ENCODE data around the gene RPS19BP1. TPM values are rescaled to one million over a fixed set of nuclear protein-coding genes. Genes with fewer than 3 reads are reported as not detected.

The RPS19BP1 gene
- total RNA-seq, result 77.7 and 80.4 TPM in 2 replicates

GRCh38 chr22:39532215-39533073 is at the start of gene RPS19BP1:
TSS of gene RPS19BP1 (minus strand) at chr22:39532748. CDS start at chr22:39532738, 10 bp downstream.

GRCh38 chr22:39570665-39571064 is 38.1 kb upstream of the RPS19BP1 start, which contains the start of gene CACNA1I:
TSS of gene CACNA1I (plus strand) at chr22:39570753. CDS start at chr22:39570753, 0 bp downstream.

GRCh38 chr22:39520226-39521105 is 12.1 kb downstream of the RPS19BP1 start, which contains the start of gene ATF4:
TSS of gene ATF4 (plus strand) at chr22:39520562. CDS start at chr22:39521446, 884 bp downstream.

GRCh38 chr22:39502109-39502788 is 30.3 kb downstream of the RPS19BP1 start, which contains the start of gene MIEF1:
TSS of gene MIEF1 (plus strand) at chr22:39502290. CDS start at chr22:39511295, 9,005 bp downstream.

Other genes starting within 250 kb of the RPS19BP1 start
- 2,999 and 3,236 TPM in 2 replicates for gene RPL3, start 213.1 kb downstream of the RPS19BP1 start, total RNA-seq
- gene SYNGR1, start 182.8 kb downstream of the RPS19BP1 start, total RNA-seq, result 7.8 and 10.9 TPM in 2 replicates
- gene TAB1, start 133.0 kb downstream of the RPS19BP1 start, total RNA-seq, result 17.0 and 18.1 TPM in 2 replicates
- gene MGAT3, start 75.7 kb downstream of the RPS19BP1 start, total RNA-seq, result 0.25 and 0.49 TPM in 2 replicates
- 15.4 and 19.0 TPM in 2 replicates for gene MIEF1, start 30.5 kb downstream of the RPS19BP1 start, total RNA-seq
- gene ATF4, start 12.2 kb downstream of the RPS19BP1 start, total RNA-seq, result 234 and 262 TPM in 2 replicates
- gene CACNA1I, start 38.0 kb upstream of the RPS19BP1 start, total RNA-seq, result not detected in 2 replicates

All from cardiac ventricle fibroblast (primary cell).